Skeletal muscle tissue (tissue), 4 donors: ENCODE measurements around the gene C4orf50. TPM values are rescaled to one million over a fixed set of nuclear protein-coding genes. Genes with fewer than 3 reads are reported as not detected.

Experiments
- H3K27ac ChIP-seq: one replicate; pipeline ENCODE4 v1.7.0; 2013; ENCODE audit warnings: mild to moderate bottlenecking, low read depth, low read length, inconsistent platforms
- H3K27me3 ChIP-seq, 3 donors: one replicate each; pipeline ENCODE4 v1.7.0; 2013; ENCODE audit warnings: low read length in 3 of 3; ENCODE audit not compliant: control insufficient read depth in 3 of 3, insufficient read depth in 3 of 3
- H3K36me3 ChIP-seq, 3 donors: one replicate each; pipeline ENCODE4 v1.7.0; 2013; ENCODE audit warnings: low read length in 3 of 3; ENCODE audit not compliant: control insufficient read depth in 3 of 3, insufficient read depth in 3 of 3
- H3K4me1 ChIP-seq, 3 donors: one replicate each; pipeline ENCODE4 v1.7.0; 2013; ENCODE audit warnings: low read length in 3 of 3, mild to moderate bottlenecking in 3 of 3; ENCODE audit not compliant: control insufficient read depth in 3 of 3, insufficient read depth in 3 of 3
- H3K4me3 ChIP-seq, 3 donors: one replicate each; pipeline ENCODE4 v1.7.0; 2013; ENCODE audit warnings: low read length in 3 of 3
- H3K9ac ChIP-seq, 3 donors: one replicate each; pipeline ENCODE4 v1.7.0; 2013; ENCODE audit warnings: low read length in 3 of 3, mild to moderate bottlenecking in 3 of 3, moderate library complexity in 2 of 3, low read depth in 1 of 3
- H3K9me3 ChIP-seq, 3 donors: one replicate each; pipeline ENCODE4 v1.7.0; 2013; ENCODE audit warnings: low read length in 3 of 3; ENCODE audit not compliant: control insufficient read depth in 3 of 3
- total RNA-seq: library from RNA; depleted of rRNA; stranded (reverse); fragments of >200 nt; gene quantifications from one replicate; pipeline ENCODE4 v1.2.3, GENCODE V29; 2014
- donor health status: Osteomylitis.

Gene C4orf50
- total RNA-seq, 1 donor from 2014 or later, result not detected

GRCh38 chr4:5891563-5892322 is 126.5 kb downstream of the C4orf50 start:
- no peaks in the 10 kb centered on the region for H3K9me3 ChIP-seq
- H3K27me3 ChIP-seq, result peaks cover 63 to 85% (median 79%) of the 10 kb centered on the region in 3 donors
- peaks cover 2 to 4% (median 2%) of the 10 kb centered on the region in 3 donors for H3K4me1 ChIP-seq
- no peak overlapping the region for H3K4me3 ChIP-seq
- no peaks in the 10 kb centered on the region for H3K36me3 ChIP-seq
- H3K27ac ChIP-seq, result no peak overlapping the region
- no peak overlapping the region for H3K9ac ChIP-seq

GRCh38 chr4:5890063-5890727 is 128.0 kb downstream of the C4orf50 start:
- no peak overlapping the region for H3K4me3 ChIP-seq
- no peaks in the 10 kb centered on the region for H3K9me3 ChIP-seq
- H3K27ac ChIP-seq, result no peak overlapping the region
- no peak overlapping the region for H3K9ac ChIP-seq
- H3K36me3 ChIP-seq, result no peaks in the 10 kb centered on the region
- peaks cover 71 to 90% (median 85%) of the 10 kb centered on the region in 3 donors for H3K27me3 ChIP-seq
- peaks cover 2 to 4% (median 2%) of the 10 kb centered on the region in 3 donors for H3K4me1 ChIP-seq

GRCh38 chr4:5889002-5889696 is 129.1 kb downstream of the C4orf50 start:
- H3K4me3 ChIP-seq, result no peak overlapping the region
- H3K27ac ChIP-seq, result no peak overlapping the region
- peaks cover 62 to 86% (median 76%) of the 10 kb centered on the region in 3 donors for H3K27me3 ChIP-seq
- H3K9me3 ChIP-seq, result no peaks in the 10 kb centered on the region
- H3K4me1 ChIP-seq, result peaks cover 2 to 4% (median 2%) of the 10 kb centered on the region in 3 donors
- no peak overlapping the region for H3K9ac ChIP-seq
- no peaks in the 10 kb centered on the region for H3K36me3 ChIP-seq

- Histone ChIP-seq H3K4me1 (peaks cover 2 to 4% (median 2%) of the 10 kb centered on the region in 3 donors), H3K9ac (no peak overlapping the region), H3K27ac (no peak overlapping the region), H3K9me3 (no peaks in the 10 kb centered on the region), H3K36me3 (no peaks in the 10 kb centered on the region), H3K27me3 (peaks cover 54 to 83% (median 69%) of the 10 kb centered on the region in 3 donors), H3K4me3 (no peak overlapping the region)
These were observed 129.8 kb downstream of the C4orf50 start for GRCh38 chr4:5888222-5889001.

- no peaks in the 10 kb centered on the region for H3K36me3 ChIP-seq
- H3K27me3 ChIP-seq, result peaks cover 51 to 76% (median 63%) of the 10 kb centered on the region in 3 donors
- no peak overlapping the region for H3K9ac ChIP-seq
- no peak overlapping the region for H3K27ac ChIP-seq
- H3K9me3 ChIP-seq, result no peaks in the 10 kb centered on the region
- H3K4me3 ChIP-seq, result peak overlapping the region in 2 of 3 donors; percentile 6 to 14
- peaks cover 0 to 4% (median 2%) of the 10 kb centered on the region in 3 donors for H3K4me1 ChIP-seq
These were observed 130.6 kb downstream of the C4orf50 start for GRCh38 chr4:5887361-5888221.

GRCh38 chr4:5887011-5887360 is 131.2 kb downstream of the C4orf50 start:
- no peaks in the 10 kb centered on the region for H3K36me3 ChIP-seq
- no peak overlapping the region for H3K27ac ChIP-seq
- no peak overlapping the region for H3K4me3 ChIP-seq
- H3K27me3 ChIP-seq, result peaks cover 50 to 71% (median 57%) of the 10 kb centered on the region in 3 donors
- no peak overlapping the region for H3K9ac ChIP-seq
- H3K4me1 ChIP-seq, result peaks cover 0 to 4% (median 2%) of the 10 kb centered on the region in 3 donors
- no peaks in the 10 kb centered on the region for H3K9me3 ChIP-seq

GRCh38 chr4:5885733-5886132 is 132.5 kb downstream of the C4orf50 start:
- Histone ChIP-seq H3K27ac (no peak overlapping the region), H3K9me3 (no peaks in the 10 kb centered on the region), H3K27me3 (peaks cover 37 to 62% (median 45%) of the 10 kb centered on the region in 3 donors), H3K9ac (no peak overlapping the region), H3K4me1 (peaks cover 0 to 4% (median 2%) of the 10 kb centered on the region in 3 donors), H3K36me3 (no peaks in the 10 kb centered on the region), H3K4me3 (no peak overlapping the region)

- H3K9ac ChIP-seq, result no peak overlapping the region
- H3K27ac ChIP-seq, result no peak overlapping the region
- peaks cover 29 to 57% (median 35%) of the 10 kb centered on the region in 3 donors for H3K27me3 ChIP-seq
- no peak overlapping the region for H3K4me3 ChIP-seq
- H3K9me3 ChIP-seq, result no peaks in the 10 kb centered on the region
- H3K4me1 ChIP-seq, result peaks cover 0 to 4% (median 2%) of the 10 kb centered on the region in 3 donors
- H3K36me3 ChIP-seq, result no peaks in the 10 kb centered on the region
These were observed 133.4 kb downstream of the C4orf50 start for GRCh38 chr4:5884796-5885195.

- Histone ChIP-seq H3K4me1 (peaks cover 0 to 4% (median 0%) of the 10 kb centered on the region in 3 donors), H3K4me3 (no peak overlapping the region), H3K9me3 (peaks cover 0 to 2% (median 0%) of the 10 kb centered on the region in 3 donors), H3K36me3 (no peaks in the 10 kb centered on the region), H3K27ac (no peak overlapping the region), H3K9ac (no peak overlapping the region), H3K27me3 (peaks cover 20 to 49% (median 26%) of the 10 kb centered on the region in 3 donors)
These were observed 134.3 kb downstream of the C4orf50 start for GRCh38 chr4:5883916-5884315.
